ENCODE measurements around the gene NTN1.

DNA sequence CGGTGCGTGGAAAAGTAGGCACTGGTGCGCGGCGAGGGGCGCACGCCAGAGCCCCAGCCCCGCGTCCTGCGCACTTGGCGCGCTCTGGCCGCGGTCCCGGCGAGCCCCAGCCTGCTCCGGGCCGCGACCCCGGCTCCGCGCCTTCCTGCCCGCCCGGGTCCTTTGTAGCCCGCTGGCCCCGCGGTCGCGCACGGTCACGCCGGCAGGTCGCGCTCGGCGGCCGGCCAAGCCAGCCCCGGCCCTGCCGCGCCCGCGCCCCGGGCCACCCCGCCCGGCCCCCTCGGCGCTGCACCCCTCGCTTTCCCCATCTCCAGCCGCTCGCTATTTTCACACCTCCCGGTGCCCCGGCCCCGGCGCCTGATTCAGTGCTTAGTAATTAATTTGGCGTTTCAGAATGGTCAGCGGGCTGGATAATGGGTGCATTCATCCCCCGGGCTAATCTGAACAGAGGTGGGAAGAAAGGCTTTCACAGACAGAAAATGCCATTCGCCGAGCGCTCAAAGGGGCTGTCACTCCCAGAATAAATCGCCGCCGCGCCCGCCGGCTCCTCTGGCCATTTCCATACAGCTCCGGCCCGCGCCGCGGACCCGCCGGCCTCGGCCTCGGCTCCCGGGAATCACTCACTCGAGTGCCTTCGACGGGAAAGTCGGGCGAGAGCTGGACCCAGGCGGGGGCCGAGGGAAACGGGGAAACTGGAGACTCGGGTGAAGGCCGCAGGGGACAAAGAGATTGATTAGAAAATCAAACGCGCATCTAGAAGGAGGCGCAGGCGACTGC is 17.8 kb upstream of the NTN1 start:
- no peak for TF ChIP-seq POLR2AphosphoS5 (IDR thresholded peaks at IDR 0.05)
- TF ChIP-seq, protein P1, sequence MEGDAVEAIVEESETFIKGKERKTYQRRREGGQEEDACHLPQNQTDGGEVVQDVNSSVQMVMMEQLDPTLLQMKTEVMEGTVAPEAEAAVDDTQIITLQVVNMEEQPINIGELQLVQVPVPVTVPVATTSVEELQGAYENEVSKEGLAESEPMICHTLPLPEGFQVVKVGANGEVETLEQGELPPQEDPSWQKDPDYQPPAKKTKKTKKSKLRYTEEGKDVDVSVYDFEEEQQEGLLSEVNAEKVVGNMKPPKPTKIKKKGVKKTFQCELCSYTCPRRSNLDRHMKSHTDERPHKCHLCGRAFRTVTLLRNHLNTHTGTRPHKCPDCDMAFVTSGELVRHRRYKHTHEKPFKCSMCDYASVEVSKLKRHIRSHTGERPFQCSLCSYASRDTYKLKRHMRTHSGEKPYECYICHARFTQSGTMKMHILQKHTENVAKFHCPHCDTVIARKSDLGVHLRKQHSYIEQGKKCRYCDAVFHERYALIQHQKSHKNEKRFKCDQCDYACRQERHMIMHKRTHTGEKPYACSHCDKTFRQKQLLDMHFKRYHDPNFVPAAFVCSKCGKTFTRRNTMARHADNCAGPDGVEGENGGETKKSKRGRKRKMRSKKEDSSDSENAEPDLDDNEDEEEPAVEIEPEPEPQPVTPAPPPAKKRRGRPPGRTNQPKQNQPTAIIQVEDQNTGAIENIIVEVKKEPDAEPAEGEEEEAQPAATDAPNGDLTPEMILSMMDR (IDR thresholded peaks at IDR 0.05) = no peak
